Dendritic cell treated with granulocyte-macrophage colony-stimulating factor and Interleukin-4, amounts not matched to agents 40 ng/mL and 50 ng/mL, for 4 days (primary cell): Measurements from ENCODE around the gene GADD45G.
A peak's percentile ranks its signal among the peaks of the same experiment; 100 is the strongest.

Experiments
- H3K27ac Mint-ChIP-seq: one replicate; pipeline ENCODE4 v1.8.0; 2022; ENCODE audit warnings: mild to moderate bottlenecking, mixed read lengths
- H3K27me3 Mint-ChIP-seq: one replicate; pipeline ENCODE4 v1.8.0; 2022; ENCODE audit warnings: mild to moderate bottlenecking, mixed read lengths
- H3K36me3 Mint-ChIP-seq: one replicate; pipeline ENCODE4 v1.8.0; 2022; ENCODE audit warnings: low read depth, mixed read lengths
- H3K4me1 Mint-ChIP-seq: one replicate; pipeline ENCODE4 v1.8.0; 2022; ENCODE audit warnings: low read depth, mixed read lengths
- H3K4me3 Mint-ChIP-seq: one replicate; pipeline ENCODE4 v1.8.0; 2022; ENCODE audit warnings: mild to moderate bottlenecking, moderate library complexity, mixed read lengths
- H3K9me3 Mint-ChIP-seq: one replicate; pipeline ENCODE4 v1.8.0; 2022; ENCODE audit warnings: mixed read lengths
- intact Hi-C: fragments of 100-400 bp; cut with micrococcal nuclease; formaldehyde crosslinking; loops from one replicate; pipeline ENCODE4 v1.15.0; 2022

Gene GADD45G

DNA sequence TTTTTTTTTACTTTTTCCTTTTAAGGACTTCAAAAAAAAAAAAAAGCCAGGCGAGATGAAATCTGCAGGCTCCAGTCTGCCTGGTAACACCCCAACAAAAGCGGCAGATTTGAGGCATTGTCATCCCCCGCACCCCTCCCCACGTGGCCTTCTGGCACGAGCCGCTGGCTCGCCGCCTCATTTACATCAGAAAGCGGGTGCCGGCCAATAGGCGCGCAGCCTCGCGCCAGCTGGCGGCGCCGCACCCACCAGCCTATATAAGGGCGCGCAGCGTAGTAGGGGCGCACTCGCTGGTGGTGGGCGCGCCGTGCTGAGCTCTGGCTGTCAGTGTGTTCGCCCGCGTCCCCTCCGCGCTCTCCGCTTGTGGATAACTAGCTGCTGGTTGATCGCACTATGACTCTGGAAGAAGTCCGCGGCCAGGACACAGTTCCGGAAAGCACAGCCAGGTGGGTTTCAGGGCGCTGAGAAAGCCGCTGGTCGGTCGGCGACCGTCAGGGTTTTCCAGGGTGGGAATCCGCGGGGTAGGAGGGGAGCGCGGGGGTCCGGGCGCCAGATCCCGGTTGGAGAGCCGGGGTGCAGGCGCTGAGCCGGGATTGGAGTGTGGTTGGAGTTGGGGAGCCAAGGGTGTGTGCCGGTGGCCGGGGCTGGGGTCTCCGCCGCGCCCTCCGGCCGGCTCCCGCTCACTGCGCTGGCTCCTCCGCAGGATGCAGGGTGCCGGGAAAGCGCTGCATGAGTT, at the start of gene GADD45G:
GADD45G (plus strand) TSS at position 284 of the 736 bp plus-strand sequence; CDS start at position 394, 110 bp downstream.
- Mint-ChIP-seq H3K4me1 (peaks cover 28% of the 10 kb centered on the region), H3K36me3 (peaks cover 29% of the 10 kb centered on the region), H3K27me3 (peaks cover 18% of the 10 kb centered on the region), H3K4me3 (peak within 1 kb of the TSS; percentile 94), H3K9me3 (no peaks in the 10 kb centered on the region), H3K27ac (peak within 1 kb of the TSS; percentile 97)
- intact Hi-C loops, result loop anchor here (1.0 to 5.0 kb wide), 2 partner anchors 56 to 112 kb away; no protein-coding TSS in a partner anchor

GRCh38 chr9:89555036-89555415, 49.8 kb upstream of the GADD45G start:
- intact Hi-C loops, result no loop called here
- Mint-ChIP-seq H3K36me3 (no peaks in the 10 kb centered on the region), H3K4me3 (no peak overlapping the region), H3K27me3 (peaks cover 3% of the 10 kb centered on the region), H3K27ac (no peak overlapping the region), H3K4me1 (peaks cover 45% of the 10 kb centered on the region), H3K9me3 (no peaks in the 10 kb centered on the region)

DNA sequence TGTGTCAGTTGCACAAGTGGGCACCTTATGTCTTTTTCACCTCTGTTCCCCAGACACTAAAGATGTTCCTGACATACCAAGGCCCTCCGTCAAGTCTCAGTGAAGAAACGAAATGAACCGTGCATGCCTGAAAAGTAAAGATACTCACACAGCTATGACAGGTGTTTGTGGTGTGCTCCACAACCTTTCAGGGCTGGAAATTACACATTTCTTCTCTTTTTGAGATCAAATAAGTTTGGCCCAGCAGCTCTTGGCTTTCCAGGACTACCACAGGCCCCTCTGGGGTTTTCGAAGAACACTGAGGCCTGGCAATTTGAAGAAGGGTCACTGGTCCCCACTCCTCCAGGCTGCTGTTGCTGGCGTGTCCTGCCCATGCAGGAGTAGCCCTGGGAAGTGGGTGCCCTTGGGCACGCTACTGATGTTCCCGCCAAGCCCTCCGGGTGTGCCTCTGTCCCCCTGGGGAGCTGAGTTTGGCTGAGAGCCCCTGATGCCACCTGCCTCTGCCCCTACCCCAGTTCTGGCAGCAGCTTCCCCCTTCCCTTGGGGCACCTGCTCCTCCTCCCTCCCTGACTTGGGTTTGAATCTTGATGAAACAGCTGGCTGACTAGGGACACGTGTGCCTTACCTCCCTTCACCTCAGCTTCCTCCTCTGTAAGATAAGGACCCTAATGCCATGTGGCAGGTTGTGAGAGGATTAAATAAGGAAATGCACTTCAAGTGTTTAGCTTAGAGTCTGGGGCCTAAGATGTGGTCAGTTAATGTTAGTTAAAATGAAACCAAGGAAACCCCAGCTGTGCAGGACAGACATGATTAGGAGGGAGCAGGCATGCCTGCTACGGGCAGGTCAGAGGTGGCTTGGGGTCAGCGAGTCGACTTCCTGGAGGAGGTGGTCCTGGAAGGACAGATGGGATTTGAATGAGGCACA, 49.1 kb upstream of the GADD45G start:
- intact Hi-C loops, result no loop called here
- Mint-ChIP-seq H3K36me3 (no peaks in the 10 kb centered on the region), H3K4me3 (no peak overlapping the region), H3K4me1 (peaks cover 38% of the 10 kb centered on the region), H3K27me3 (peaks cover 3% of the 10 kb centered on the region), H3K27ac (peak overlapping the region; percentile 13), H3K9me3 (no peaks in the 10 kb centered on the region)

DNA sequence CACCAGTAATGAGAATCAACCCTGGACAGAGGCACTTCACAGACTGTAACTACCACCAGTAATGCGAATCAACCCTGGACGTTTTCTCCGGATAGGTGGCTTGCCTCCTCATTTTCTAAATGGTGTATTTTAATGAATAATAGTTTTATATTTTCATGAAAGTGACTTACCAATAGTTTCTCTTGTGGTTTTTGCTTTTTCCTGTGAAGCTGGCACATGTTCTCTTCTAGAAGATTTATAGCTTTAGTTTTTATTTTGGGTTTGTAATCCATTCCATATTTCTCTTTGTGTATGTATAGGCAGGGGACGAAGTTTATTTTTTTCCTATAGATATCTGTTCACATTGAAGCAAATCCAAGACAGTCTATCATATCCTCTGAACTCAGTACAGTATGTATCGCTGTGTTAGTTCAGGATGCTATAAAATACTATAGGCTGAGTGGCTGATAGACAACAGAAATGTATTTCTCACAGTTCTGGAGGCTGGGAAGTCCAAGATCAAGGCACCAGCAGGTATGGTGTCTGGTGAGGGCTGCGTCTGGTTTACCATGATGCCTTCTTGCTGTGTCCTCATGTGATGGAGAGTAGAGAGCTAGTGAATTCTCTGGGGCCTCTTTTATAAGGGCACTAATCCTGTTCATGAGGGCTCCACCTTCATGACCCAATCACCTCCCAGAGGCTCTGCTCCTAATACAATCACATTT, 46.5 kb upstream of the GADD45G start:
- Mint-ChIP-seq H3K36me3 (no peaks in the 10 kb centered on the region), H3K9me3 (no peaks in the 10 kb centered on the region), H3K4me3 (no peak overlapping the region), H3K4me1 (peaks cover 36% of the 10 kb centered on the region), H3K27ac (no peak overlapping the region), H3K27me3 (peaks cover 3% of the 10 kb centered on the region)
- intact Hi-C loops, result no loop called here

DNA sequence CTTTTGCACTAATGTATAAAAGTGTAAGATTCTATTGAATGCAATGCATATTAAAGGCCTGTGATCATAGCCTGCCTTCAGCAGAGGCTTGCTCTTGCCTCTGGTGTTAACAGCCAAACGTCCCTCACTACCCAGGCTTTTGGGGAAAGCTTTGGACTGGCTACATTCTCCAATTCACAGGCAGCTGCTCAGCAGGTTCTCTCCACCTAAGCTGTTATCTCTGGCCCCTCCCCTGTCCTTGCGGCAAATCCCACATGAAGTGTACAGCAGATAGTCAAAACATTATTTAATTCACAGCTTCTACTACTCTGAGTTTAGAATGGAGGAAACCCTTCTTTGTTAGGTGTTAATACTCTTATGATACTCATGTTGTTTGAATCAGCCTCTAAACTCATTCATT, 45.9 kb upstream of the GADD45G start:
- Mint-ChIP-seq H3K9me3 (no peaks in the 10 kb centered on the region), H3K36me3 (no peaks in the 10 kb centered on the region), H3K4me1 (peaks cover 30% of the 10 kb centered on the region), H3K27ac (no peak overlapping the region), H3K27me3 (peaks cover 3% of the 10 kb centered on the region), H3K4me3 (no peak overlapping the region)
- intact Hi-C loops, result no loop called here

GRCh38 chr9:89562186-89562814, 42.5 kb upstream of the GADD45G start:
- no peak overlapping the region for H3K27ac Mint-ChIP-seq
- intact Hi-C loops, result no loop called here
- peaks cover 5% of the 10 kb centered on the region for H3K4me1 Mint-ChIP-seq
- peaks cover 8% of the 10 kb centered on the region for H3K9me3 Mint-ChIP-seq
- H3K27me3 Mint-ChIP-seq, result peaks cover 3% of the 10 kb centered on the region
- H3K4me3 Mint-ChIP-seq, result no peak overlapping the region
- no peaks in the 10 kb centered on the region for H3K36me3 Mint-ChIP-seq

GRCh38 chr9:89563571-89564345, 41.1 kb upstream of the GADD45G start:
- intact Hi-C loops, result no loop called here
- H3K36me3 Mint-ChIP-seq, result no peaks in the 10 kb centered on the region
- H3K27me3 Mint-ChIP-seq, result no peaks in the 10 kb centered on the region
- H3K27ac Mint-ChIP-seq, result no peak overlapping the region
- H3K4me3 Mint-ChIP-seq, result no peak overlapping the region
- peaks cover 9% of the 10 kb centered on the region for H3K4me1 Mint-ChIP-seq
- H3K9me3 Mint-ChIP-seq, result peaks cover 15% of the 10 kb centered on the region

GRCh38 chr9:89564346-89564878, 40.4 kb upstream of the GADD45G start:
- no peak overlapping the region for H3K27ac Mint-ChIP-seq
- H3K4me1 Mint-ChIP-seq, result peaks cover 9% of the 10 kb centered on the region
- peaks cover 18% of the 10 kb centered on the region for H3K9me3 Mint-ChIP-seq
- H3K4me3 Mint-ChIP-seq, result no peak overlapping the region
- no peaks in the 10 kb centered on the region for H3K27me3 Mint-ChIP-seq
- H3K36me3 Mint-ChIP-seq, result no peaks in the 10 kb centered on the region
- intact Hi-C loops, result no loop called here

DNA sequence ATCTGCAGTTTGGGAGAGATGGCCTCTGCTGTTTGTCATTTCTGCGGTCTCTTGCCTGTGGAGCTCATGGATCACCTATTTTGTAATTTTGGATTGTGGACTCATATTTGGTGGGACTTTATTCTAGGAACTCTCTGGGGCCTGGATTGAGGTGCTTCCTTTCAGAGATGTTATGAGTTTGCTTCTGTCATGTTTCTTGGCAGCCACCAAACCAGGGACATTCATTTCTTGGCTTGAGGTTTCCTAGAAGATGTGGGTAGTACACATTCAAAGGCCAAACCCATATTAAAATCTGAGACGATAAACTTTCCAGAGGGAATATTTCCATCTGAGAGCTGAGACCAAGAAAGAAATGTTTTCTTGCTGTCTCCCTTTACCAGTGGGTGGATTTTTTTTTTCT, 37.2 kb upstream of the GADD45G start:
- intact Hi-C loops, result no loop called here
- peaks cover 5% of the 10 kb centered on the region for H3K27me3 Mint-ChIP-seq
- H3K36me3 Mint-ChIP-seq, result no peaks in the 10 kb centered on the region
- peaks cover 14% of the 10 kb centered on the region for H3K4me1 Mint-ChIP-seq
- H3K4me3 Mint-ChIP-seq, result no peak overlapping the region
- H3K9me3 Mint-ChIP-seq, result peaks cover 18% of the 10 kb centered on the region
- H3K27ac Mint-ChIP-seq, result no peak overlapping the region

DNA sequence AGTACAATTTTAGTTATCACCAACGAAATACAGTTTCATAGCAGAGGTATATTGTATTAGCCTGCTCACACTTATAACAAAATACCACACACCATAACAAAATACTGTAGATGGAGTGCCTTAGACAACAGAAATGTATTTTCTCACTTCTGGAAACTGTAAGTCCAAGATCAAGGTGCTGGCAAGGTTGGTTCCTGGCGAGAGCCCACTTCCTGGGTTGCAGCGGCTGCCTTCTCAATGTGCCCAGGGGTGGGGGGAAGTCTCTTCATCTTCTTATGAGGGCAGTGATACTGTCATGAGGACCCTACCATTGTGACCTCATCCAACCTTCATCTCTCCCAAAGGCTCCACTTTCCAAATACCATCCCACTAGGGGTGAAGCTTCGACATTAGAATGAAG, 30.5 kb upstream of the GADD45G start:
- intact Hi-C loops, result no loop called here
- Mint-ChIP-seq H3K36me3 (no peaks in the 10 kb centered on the region), H3K4me1 (peaks cover 11% of the 10 kb centered on the region), H3K27me3 (peaks cover 5% of the 10 kb centered on the region), H3K9me3 (no peaks in the 10 kb centered on the region), H3K4me3 (no peak overlapping the region), H3K27ac (no peak overlapping the region)

GRCh38 chr9:89576404-89576839, 28.4 kb upstream of the GADD45G start:
- Mint-ChIP-seq H3K27me3 (peaks cover 5% of the 10 kb centered on the region), H3K9me3 (no peaks in the 10 kb centered on the region), H3K4me1 (peaks cover 29% of the 10 kb centered on the region), H3K27ac (no peak overlapping the region), H3K4me3 (no peak overlapping the region), H3K36me3 (no peaks in the 10 kb centered on the region)
- intact Hi-C loops, result loop anchor here (5.0 kb wide), 1 partner anchor 526 kb away; no protein-coding TSS in a partner anchor

- H3K9me3 Mint-ChIP-seq, result no peaks in the 10 kb centered on the region
- H3K27me3 Mint-ChIP-seq, result no peaks in the 10 kb centered on the region
- intact Hi-C loops, result loop anchor here (5.0 kb wide), 1 partner anchor 525 kb away; no protein-coding TSS in a partner anchor
- H3K4me1 Mint-ChIP-seq, result peaks cover 25% of the 10 kb centered on the region
- H3K27ac Mint-ChIP-seq, result no peak overlapping the region
- no peaks in the 10 kb centered on the region for H3K36me3 Mint-ChIP-seq
- H3K4me3 Mint-ChIP-seq, result no peak overlapping the region
Measured at GRCh38 chr9:89577363-89577762, 27.4 kb upstream of the GADD45G start.
